Measurements from ENCODE around the gene RIMBP2.

RIMBP2 gene

GRCh38 chr12:130480887-130481286 lies 235.2 kb downstream of the RIMBP2 start:
- TF ChIP-seq GATA2 (IDR thresholded peaks at IDR 0.05; ENCODE audit: low read depth, low read length) = no peak
- TF ChIP-seq GATA3 (IDR thresholded peaks at IDR 0.05; ENCODE audit: low read depth, low read length) = no peak

GRCh38 chr12:130480231-130480630 lies 235.9 kb downstream of the RIMBP2 start:
- TF ChIP-seq GATA3 (IDR thresholded peaks at IDR 0.05; ENCODE audit: low read depth, low read length) = no peak

- no peak for TF ChIP-seq GATA3 (IDR thresholded peaks at IDR 0.05; ENCODE audit: low read depth, low read length)
- TF ChIP-seq GATA2 (IDR thresholded peaks at IDR 0.05; ENCODE audit: low read depth, low read length) = no peak
Observed at GRCh38 chr12:130479401-130480125, 236.5 kb downstream of the RIMBP2 start.

GRCh38 chr12:130478786-130479185 lies 237.3 kb downstream of the RIMBP2 start:
- TF ChIP-seq GATA3 (IDR thresholded peaks at IDR 0.05; ENCODE audit: low read depth, low read length) (no peak), GATA2 (IDR thresholded peaks at IDR 0.05; ENCODE audit: low read depth, low read length) (no peak)

- no peak for TF ChIP-seq GATA3 (IDR thresholded peaks at IDR 0.05; ENCODE audit: low read depth, low read length)
- TF ChIP-seq GATA2 (IDR thresholded peaks at IDR 0.05; ENCODE audit: low read depth, low read length) = no peak
Observed at GRCh38 chr12:130477701-130478100, 238.4 kb downstream of the RIMBP2 start.

- TF ChIP-seq GATA3 (IDR thresholded peaks at IDR 0.05; ENCODE audit: low read depth, low read length) = no peak
- TF ChIP-seq GATA2 (IDR thresholded peaks at IDR 0.05; ENCODE audit: low read depth, low read length) = no peak
Observed at GRCh38 chr12:130477266-130477665, 238.8 kb downstream of the RIMBP2 start.

GRCh38 chr12:130476451-130477135 lies 239.5 kb downstream of the RIMBP2 start:
- TF ChIP-seq GATA2 (IDR thresholded peaks at IDR 0.05; ENCODE audit: low read depth, low read length) = no peak
- TF ChIP-seq GATA3 (IDR thresholded peaks at IDR 0.05; ENCODE audit: low read depth, low read length) = no peak

GRCh38 chr12:130474599-130475269 lies 241.4 kb downstream of the RIMBP2 start:
- TF ChIP-seq GATA3 (IDR thresholded peaks at IDR 0.05; ENCODE audit: low read depth, low read length) (no peak), GATA2 (IDR thresholded peaks at IDR 0.05; ENCODE audit: low read depth, low read length) (no peak)

- TF ChIP-seq GATA3 (IDR thresholded peaks at IDR 0.05; ENCODE audit: low read depth, low read length) = no peak
- TF ChIP-seq GATA2 (IDR thresholded peaks at IDR 0.05; ENCODE audit: low read depth, low read length) = no peak
Observed at GRCh38 chr12:130473266-130473665, 242.8 kb downstream of the RIMBP2 start.

GRCh38 chr12:130470969-130471368 lies 245.1 kb downstream of the RIMBP2 start:
- no peak for TF ChIP-seq GATA3 (IDR thresholded peaks at IDR 0.05; ENCODE audit: low read depth, low read length)
- TF ChIP-seq GATA2 (IDR thresholded peaks at IDR 0.05; ENCODE audit: low read depth, low read length) = no peak

GRCh38 chr12:130469552-130469951 lies 246.5 kb downstream of the RIMBP2 start:
- TF ChIP-seq GATA3 (IDR thresholded peaks at IDR 0.05; ENCODE audit: low read depth, low read length) = no peak
- TF ChIP-seq GATA2 (IDR thresholded peaks at IDR 0.05; ENCODE audit: low read depth, low read length) = no peak

GRCh38 chr12:130468700-130469245 lies 247.3 kb downstream of the RIMBP2 start:
- TF ChIP-seq GATA2 (IDR thresholded peaks at IDR 0.05; ENCODE audit: low read depth, low read length) (no peak), GATA3 (IDR thresholded peaks at IDR 0.05; ENCODE audit: low read depth, low read length) (no peak)

GRCh38 chr12:130468186-130468585 lies 247.9 kb downstream of the RIMBP2 start:
- TF ChIP-seq GATA3 (IDR thresholded peaks at IDR 0.05; ENCODE audit: low read depth, low read length) = no peak
- TF ChIP-seq GATA2 (IDR thresholded peaks at IDR 0.05; ENCODE audit: low read depth, low read length) = no peak

GRCh38 chr12:130465626-130466025 lies 250.5 kb downstream of the RIMBP2 start:
- TF ChIP-seq GATA3 (IDR thresholded peaks at IDR 0.05; ENCODE audit: low read depth, low read length) (no peak), GATA2 (IDR thresholded peaks at IDR 0.05; ENCODE audit: low read depth, low read length) (no peak)

Measured in SH-SY5Y (cell line).